Measurements from ENCODE around the gene ASB15.

The ASB15 gene

GRCh38 chr7:123663200-123663599 lies 61.6 kb downstream of the ASB15 start:
- no peak for DNase-seq (ENCODE audit: low read depth in 2 of 2)

GRCh38 chr7:123665157-123665556 lies 63.5 kb downstream of the ASB15 start:
- no peak for DNase-seq (ENCODE audit: low read depth in 2 of 2)

GRCh38 chr7:123665896-123666295 lies 64.3 kb downstream of the ASB15 start:
- no peak for DNase-seq (ENCODE audit: low read depth in 2 of 2)

GRCh38 chr7:123666492-123666891 lies 64.9 kb downstream of the ASB15 start:
- DNase-seq (ENCODE audit: low read depth in 2 of 2) = no peak

GRCh38 chr7:123669485-123669884 lies 67.9 kb downstream of the ASB15 start:
- no peak for DNase-seq (ENCODE audit: low read depth in 2 of 2)

- no peak for DNase-seq (ENCODE audit: low read depth in 2 of 2)
These were observed 71.6 kb downstream of the ASB15 start for GRCh38 chr7:123673137-123673732.

GRCh38 chr7:123673752-123674398 lies 72.3 kb downstream of the ASB15 start:
- no peak for DNase-seq (ENCODE audit: low read depth in 2 of 2)

GRCh38 chr7:123674399-123675180 lies 73.0 kb downstream of the ASB15 start:
- no peak for DNase-seq (ENCODE audit: low read depth in 2 of 2)

- no peak for DNase-seq (ENCODE audit: low read depth in 2 of 2)
These were observed 73.5 kb downstream of the ASB15 start for GRCh38 chr7:123675181-123675473.

GRCh38 chr7:123677061-123677715 lies 75.6 kb downstream of the ASB15 start:
- DNase-seq (ENCODE audit: low read depth in 2 of 2) = no peak

GRCh38 chr7:123679614-123680013 lies 78.0 kb downstream of the ASB15 start:
- no peak for DNase-seq (ENCODE audit: low read depth in 2 of 2)

- DNase-seq (ENCODE audit: low read depth in 2 of 2) = no peak
These were observed 79.0 kb downstream of the ASB15 start for GRCh38 chr7:123680580-123680979.

- no peak for DNase-seq (ENCODE audit: low read depth in 2 of 2)
These were observed 79.9 kb downstream of the ASB15 start for GRCh38 chr7:123681561-123681960.

GRCh38 chr7:123682690-123683089 lies 81.1 kb downstream of the ASB15 start:
- DNase-seq (ENCODE audit: low read depth in 2 of 2) = no peak

- DNase-seq (ENCODE audit: low read depth in 2 of 2) = no peak
These were observed 85.5 kb downstream of the ASB15 start for GRCh38 chr7:123687161-123687560.

GRCh38 chr7:123687727-123688126 lies 86.1 kb downstream of the ASB15 start:
- no peak for DNase-seq (ENCODE audit: low read depth in 2 of 2)

Measured in stimulated activated CD8-positive, alpha-beta memory T cell treated with anti-CD3 and anti-CD28 coated beads, Interleukin-15, amount 100 ng/mL, for 48 hours (primary cell).